Mesothelial cell of epicardium (in vitro differentiated cells): ENCODE results near the gene RTN4. TPM values are rescaled to one million over a fixed set of nuclear protein-coding genes. Genes with fewer than 3 reads are reported as not detected.

Experiments
- DNase-seq, 2 experiments: peaks; one replicate each; pipeline ENCODE4 v3.0.0; 2021; ENCODE audit warnings: low spot score in 2 of 2; ENCODE audit not compliant: unreplicated experiment in 2 of 2
- H3K27ac Mint-ChIP-seq: 2 replicates; pipeline ENCODE4 v1.8.0; 2021; ENCODE audit warnings: mixed read lengths
- H3K27me3 Mint-ChIP-seq: 2 replicates; pipeline ENCODE4 v1.8.0; 2021; ENCODE audit warnings: low read depth, mixed read lengths
- H3K36me3 Mint-ChIP-seq: 2 replicates; pipeline ENCODE4 v1.8.0; 2021; ENCODE audit warnings: mixed read lengths
- H3K4me1 Mint-ChIP-seq: 2 replicates; pipeline ENCODE4 v1.8.0; 2021; ENCODE audit warnings: mixed read lengths
- H3K4me3 Mint-ChIP-seq: 2 replicates; pipeline ENCODE4 v1.8.0; 2021; ENCODE audit warnings: mild to moderate bottlenecking, moderate library complexity, mixed read lengths
- H3K9me3 Mint-ChIP-seq: 2 replicates; pipeline ENCODE4 v1.8.0; 2021; ENCODE audit warnings: mixed read lengths
- total RNA-seq: library from RNA; stranded (reverse); gene quantifications from 3 replicates; pipeline ENCODE4 v1.2.1, GENCODE V29; 2021
- TF ChIP-seq, protein P1 (sequence below): fragments of 200-600 bp; sonication (generic); IDR thresholded peaks from one replicate; pipeline ENCODE4 v1.5.0; 2021; ENCODE audit warnings: antibody characterized with exemption; ENCODE audit not compliant: unreplicated experiment

RTN4 gene
- total RNA-seq, 1 donor from 2014 or later = 178 TPM

DNA sequence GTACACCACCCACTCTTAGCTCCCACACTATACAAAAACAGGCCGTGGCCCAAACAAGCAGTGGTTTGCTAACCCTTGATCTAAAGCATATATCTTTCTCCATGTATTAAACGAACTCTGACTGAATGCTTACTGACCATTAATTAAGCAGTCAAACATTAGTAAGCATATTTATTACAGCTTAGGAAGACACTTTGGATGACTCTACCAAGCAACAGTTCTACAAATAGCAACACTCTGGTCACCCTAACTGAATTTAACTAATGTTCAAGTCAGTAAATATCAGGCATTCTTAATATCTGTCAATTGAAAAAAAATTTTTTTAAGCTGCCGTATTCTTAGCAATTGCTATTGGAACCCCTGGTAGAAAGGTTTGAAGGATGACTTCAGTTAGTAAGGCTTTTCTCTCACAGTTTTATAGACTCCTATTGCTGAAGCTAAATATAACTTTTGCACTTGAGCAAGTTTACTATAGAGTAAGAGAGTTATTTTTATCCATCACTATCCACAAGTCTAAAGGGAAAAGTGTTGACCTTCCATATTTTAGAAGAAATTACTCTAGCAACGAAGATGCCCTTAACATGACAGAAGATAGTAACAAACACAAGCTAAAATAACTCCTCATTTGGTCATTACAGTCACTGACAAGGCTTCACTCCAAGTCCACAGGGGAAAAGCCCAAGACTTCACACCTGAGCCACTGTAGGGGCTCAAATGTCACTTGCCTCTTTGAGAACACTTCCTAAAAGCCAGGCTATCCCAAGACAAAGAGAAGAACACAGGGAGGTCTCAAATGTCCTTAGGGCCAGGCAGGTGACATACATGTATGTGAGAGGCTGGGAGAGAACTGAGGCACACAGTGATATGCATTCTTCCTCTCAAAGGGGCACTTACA is 74.4 kb downstream of the RTN4 start:
- TF ChIP-seq, protein P1, sequence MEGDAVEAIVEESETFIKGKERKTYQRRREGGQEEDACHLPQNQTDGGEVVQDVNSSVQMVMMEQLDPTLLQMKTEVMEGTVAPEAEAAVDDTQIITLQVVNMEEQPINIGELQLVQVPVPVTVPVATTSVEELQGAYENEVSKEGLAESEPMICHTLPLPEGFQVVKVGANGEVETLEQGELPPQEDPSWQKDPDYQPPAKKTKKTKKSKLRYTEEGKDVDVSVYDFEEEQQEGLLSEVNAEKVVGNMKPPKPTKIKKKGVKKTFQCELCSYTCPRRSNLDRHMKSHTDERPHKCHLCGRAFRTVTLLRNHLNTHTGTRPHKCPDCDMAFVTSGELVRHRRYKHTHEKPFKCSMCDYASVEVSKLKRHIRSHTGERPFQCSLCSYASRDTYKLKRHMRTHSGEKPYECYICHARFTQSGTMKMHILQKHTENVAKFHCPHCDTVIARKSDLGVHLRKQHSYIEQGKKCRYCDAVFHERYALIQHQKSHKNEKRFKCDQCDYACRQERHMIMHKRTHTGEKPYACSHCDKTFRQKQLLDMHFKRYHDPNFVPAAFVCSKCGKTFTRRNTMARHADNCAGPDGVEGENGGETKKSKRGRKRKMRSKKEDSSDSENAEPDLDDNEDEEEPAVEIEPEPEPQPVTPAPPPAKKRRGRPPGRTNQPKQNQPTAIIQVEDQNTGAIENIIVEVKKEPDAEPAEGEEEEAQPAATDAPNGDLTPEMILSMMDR = no peak
- Mint-ChIP-seq H3K27ac (peak overlapping the region; percentile 30), H3K4me3 (no peak overlapping the region), H3K36me3 (peaks cover 18% of the 10 kb centered on the region), H3K27me3 (no peaks in the 10 kb centered on the region), H3K4me1 (peaks cover 32% of the 10 kb centered on the region), H3K9me3 (no peaks in the 10 kb centered on the region)
- no peak for DNase-seq

DNA sequence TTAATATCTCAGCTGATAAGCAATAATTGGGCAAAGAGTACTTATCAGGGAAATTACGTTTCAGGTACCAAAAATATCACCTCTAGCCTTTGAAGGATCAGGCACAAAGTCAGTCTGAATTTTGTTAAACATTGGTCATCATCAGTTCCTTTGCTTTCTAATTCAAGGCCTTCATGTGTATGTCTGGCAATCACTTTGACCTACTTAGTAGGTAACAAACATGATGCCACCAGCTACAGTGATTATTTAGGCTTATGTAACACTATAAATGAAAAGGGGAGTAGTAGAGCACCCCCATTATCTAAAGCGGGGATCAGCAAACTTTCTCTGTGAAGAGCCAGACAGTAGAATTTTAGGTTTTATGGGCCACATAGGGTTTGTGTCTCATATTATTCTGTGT is 75.1 kb downstream of the RTN4 start:
- Mint-ChIP-seq H3K27ac (no peak overlapping the region), H3K27me3 (no peaks in the 10 kb centered on the region), H3K9me3 (no peaks in the 10 kb centered on the region), H3K4me1 (peaks cover 27% of the 10 kb centered on the region), H3K36me3 (peaks cover 18% of the 10 kb centered on the region), H3K4me3 (no peak overlapping the region)
- no peak for DNase-seq
- TF ChIP-seq, protein P1 = no peak

DNA sequence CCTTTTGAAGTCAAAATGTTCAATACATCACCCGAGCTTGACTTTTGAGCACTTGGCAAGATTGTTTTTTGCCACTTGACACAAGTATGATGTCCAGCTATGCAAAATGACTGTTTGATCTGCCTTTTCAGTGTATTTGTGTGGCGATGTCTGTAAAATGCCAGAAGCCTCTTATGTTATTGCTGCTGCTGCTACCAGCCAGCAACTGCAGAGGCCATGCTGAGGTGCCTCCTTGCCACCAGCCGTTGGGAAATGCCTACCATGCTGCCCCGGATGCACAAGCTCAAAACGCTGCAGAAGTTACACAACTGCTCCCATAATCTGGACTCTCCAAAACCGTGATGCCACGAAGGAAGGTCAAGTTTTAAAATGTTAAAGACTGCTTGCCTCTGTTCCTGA is 80.3 kb downstream of the RTN4 start:
- H3K4me1 Mint-ChIP-seq = peaks cover 8% of the 10 kb centered on the region
- H3K27ac Mint-ChIP-seq = no peak overlapping the region
- H3K36me3 Mint-ChIP-seq = peaks cover 24% of the 10 kb centered on the region
- DNase-seq = no peak
- no peaks in the 10 kb centered on the region for H3K27me3 Mint-ChIP-seq
- H3K9me3 Mint-ChIP-seq = no peaks in the 10 kb centered on the region
- H3K4me3 Mint-ChIP-seq = no peak overlapping the region
- TF ChIP-seq, protein P1 = no peak

DNA sequence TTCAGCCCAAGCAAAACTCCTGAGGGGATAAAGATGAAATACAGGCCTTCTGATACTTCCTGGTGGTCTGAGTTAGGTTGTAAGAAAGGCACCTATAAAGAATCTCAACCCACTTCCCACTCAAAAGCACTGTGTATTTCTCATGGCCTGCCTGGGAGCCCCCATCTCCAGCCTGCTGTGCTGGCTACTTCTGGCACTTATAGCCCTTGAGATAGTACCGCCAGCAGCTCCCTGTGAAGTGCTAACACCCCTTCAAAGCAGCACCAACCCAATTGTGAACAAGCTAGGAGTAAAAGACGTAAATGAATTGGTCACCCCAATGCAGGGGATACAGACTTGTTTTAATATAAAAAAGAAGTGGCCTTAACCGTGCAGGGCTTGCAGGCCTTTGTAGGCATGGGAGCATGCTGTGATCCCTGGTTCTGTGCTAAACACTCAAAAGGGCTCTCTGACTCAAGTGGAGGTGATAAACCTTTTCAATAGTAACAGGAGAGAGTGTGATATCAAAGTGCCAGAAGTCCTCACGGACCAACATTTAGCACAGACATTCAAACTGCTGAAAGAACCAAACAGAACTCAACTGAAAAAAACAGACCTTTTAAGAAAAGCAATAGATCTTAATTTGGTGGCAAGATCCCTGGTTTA is 80.8 kb downstream of the RTN4 start:
- TF ChIP-seq, protein P1 = no peak
- no peak overlapping the region for H3K27ac Mint-ChIP-seq
- peaks cover 8% of the 10 kb centered on the region for H3K4me1 Mint-ChIP-seq
- no peak for DNase-seq
- H3K9me3 Mint-ChIP-seq = no peaks in the 10 kb centered on the region
- H3K36me3 Mint-ChIP-seq = peaks cover 21% of the 10 kb centered on the region
- H3K4me3 Mint-ChIP-seq = no peak overlapping the region
- H3K27me3 Mint-ChIP-seq = no peaks in the 10 kb centered on the region

DNA sequence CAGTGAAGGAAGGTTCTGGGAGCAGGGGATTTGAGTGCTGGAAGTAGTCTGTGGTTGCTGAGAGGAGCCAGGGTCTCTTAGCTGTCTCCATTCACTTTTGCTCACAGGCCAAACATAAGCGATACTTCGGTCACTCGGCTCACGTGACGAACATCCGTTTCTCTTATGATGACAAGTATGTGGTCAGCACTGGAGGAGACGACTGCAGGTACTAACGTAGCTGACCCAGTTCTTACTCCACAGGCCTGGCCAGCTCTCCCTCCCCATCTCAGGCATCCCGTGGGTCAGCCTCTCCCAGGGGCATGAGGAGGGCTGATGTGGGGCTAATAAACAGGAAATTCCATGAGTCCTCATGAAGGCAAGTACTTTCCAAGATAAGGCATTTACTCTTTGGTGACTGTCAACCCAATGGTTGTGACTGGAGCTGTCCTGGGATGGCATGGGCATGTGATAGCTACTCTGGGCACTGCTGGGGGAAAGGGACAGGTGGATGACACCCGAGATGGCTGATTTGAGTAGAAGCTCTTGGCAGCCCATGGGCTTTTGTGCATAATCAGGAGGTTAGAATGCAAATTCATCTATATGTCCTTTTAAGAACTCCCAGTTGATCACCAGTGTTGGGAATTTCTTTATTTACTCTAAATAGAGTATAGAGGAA is 81.6 kb downstream of the RTN4 start:
- TF ChIP-seq, protein P1 = no peak
- Mint-ChIP-seq H3K9me3 (no peaks in the 10 kb centered on the region), H3K4me3 (no peak overlapping the region), H3K4me1 (peaks cover 8% of the 10 kb centered on the region), H3K27me3 (no peaks in the 10 kb centered on the region), H3K36me3 (peaks cover 21% of the 10 kb centered on the region), H3K27ac (no peak overlapping the region)
- no peak for DNase-seq
